COLO668 (cell line): ENCODE data around the gene PPP2R3A.

Source experiments
- DNase-seq: peaks from one replicate; lab custom pipeline; 2025; ENCODE audit not compliant: unreplicated experiment; lab: John Stamatoyannopoulos, UW

Gene PPP2R3A

GRCh38 chr3:135966962-135967274 is 1.4 kb downstream of the PPP2R3A start:
- DNase-seq = no peak

- no peak for DNase-seq
These were observed 2.3 kb downstream of the PPP2R3A start for GRCh38 chr3:135967867-135968266.

- no peak for DNase-seq
These were observed 5.1 kb downstream of the PPP2R3A start for GRCh38 chr3:135970506-135971116.

- DNase-seq = no peak
These were observed 8.3 kb downstream of the PPP2R3A start for GRCh38 chr3:135973841-135974240.

- DNase-seq = no peak
These were observed 9.5 kb downstream of the PPP2R3A start for GRCh38 chr3:135975053-135975452.

GRCh38 chr3:135975536-135975935 is 10.0 kb downstream of the PPP2R3A start:
- no peak for DNase-seq

- no peak for DNase-seq
These were observed 14.8 kb downstream of the PPP2R3A start for GRCh38 chr3:135980343-135980742.

GRCh38 chr3:135981701-135982403 is 16.3 kb downstream of the PPP2R3A start:
- DNase-seq = no peak

GRCh38 chr3:135982404-135982761 is 16.9 kb downstream of the PPP2R3A start:
- no peak for DNase-seq

GRCh38 chr3:135982922-135983581 is 17.5 kb downstream of the PPP2R3A start:
- no peak for DNase-seq

GRCh38 chr3:135987661-135988060 is 22.1 kb downstream of the PPP2R3A start:
- DNase-seq = no peak

- DNase-seq = no peak
These were observed 23.7 kb downstream of the PPP2R3A start for GRCh38 chr3:135989242-135989641.

- DNase-seq = no peak
These were observed 25.4 kb downstream of the PPP2R3A start for GRCh38 chr3:135990903-135991302.

- no peak for DNase-seq
These were observed 26.1 kb downstream of the PPP2R3A start for GRCh38 chr3:135991621-135992020.

GRCh38 chr3:135992072-135992471 is 26.5 kb downstream of the PPP2R3A start:
- DNase-seq = no peak

- no peak for DNase-seq
These were observed 29.3 kb downstream of the PPP2R3A start for GRCh38 chr3:135994708-135995337.

GRCh38 chr3:135995766-135996165 is 30.2 kb downstream of the PPP2R3A start:
- no peak for DNase-seq

- DNase-seq = no peak
These were observed 32.2 kb downstream of the PPP2R3A start for GRCh38 chr3:135997554-135998320.

- DNase-seq = no peak
These were observed 42.7 kb downstream of the PPP2R3A start for GRCh38 chr3:136008221-136008620.

- no peak for DNase-seq
These were observed 43.4 kb downstream of the PPP2R3A start for GRCh38 chr3:136008732-136009470.

- no peak for DNase-seq
These were observed 53.3 kb downstream of the PPP2R3A start for GRCh38 chr3:136018876-136019275.
